H1 (cell line): Measurements from ENCODE around the gene DMXL2. TPM values are rescaled to one million over a fixed set of nuclear protein-coding genes. Genes with fewer than 3 reads are reported as not detected.

Experiments
- CBX5 ChIP-seq: fragments of 300-800, 300-1000 bp; sonication (generic); IDR thresholded peaks from 2 replicates; pipeline ENCODE4 v1.7.1; 2016; ENCODE audit warnings: antibody characterized with exemption, low read length, low read depth
- CBX8 ChIP-seq: fragments of 300-800, 300-1000 bp; sonication (generic); IDR thresholded peaks from 2 replicates; pipeline ENCODE4 v1.7.1; 2016; ENCODE audit warnings: low read depth, low read length, borderline replicate concordance
- HDAC6 ChIP-seq: IDR thresholded peaks from one replicate; pipeline ENCODE4 v1.7.1; 2012; ENCODE audit warnings: low read depth, mild to moderate bottlenecking, inconsistent platforms, low read length, moderate library complexity
- RXRA ChIP-seq: IDR thresholded peaks from 2 replicates; pipeline ENCODE4 v1.6.1; 2011; ENCODE audit warnings: low read depth, mild to moderate bottlenecking, low read length, moderate library complexity; ENCODE audit not compliant: insufficient read depth
- SP4 ChIP-seq: IDR thresholded peaks from 2 replicates; pipeline ENCODE4 v1.6.1; 2012; ENCODE audit warnings: low read length, inconsistent platforms
- polyA plus RNA-seq, 7 experiments: library from polyadenylated mRNA; depleted of rRNA in 3 of 7; stranded (reverse) in 5 of 7; unstranded in 2 of 7; fragments of >200 nt in 5 of 7; fragments of 200-250 nt in 2 of 7; gene quantifications; 1 replicate in 5 of 7; 2 replicates in 1 of 7; 4 replicates in 1 of 7; pipeline versions ENCODE4 v1.2.1 to v1.2.3, GENCODE V29; 2011 to 2013; ENCODE audit warnings: missing spikeins in 2 of 7, mixed read lengths in 2 of 7
- total RNA-seq: library from RNA; stranded (reverse); fragmentation: NEBNext Ultra II Directional; extraction: Animal tissue kit (Norgen Biotek cat#: 25700); gene quantifications from 2 replicates; pipeline ENCODE4 v1.2.1, GENCODE V29; 2021
- TF ChIP-seq, protein P1 (sequence below): fragments of 300-600 bp; sonication (generic); IDR thresholded peaks from 2 replicates; pipeline ENCODE4 v1.7.1; 2012; ENCODE audit warnings: low read length, moderate library complexity, mild to moderate bottlenecking, inconsistent platforms; ENCODE audit not compliant: insufficient replicate concordance

Gene DMXL2
- total and polyA plus RNA-seq, 2 of the 8 experiments (the other 6 are each of a cell fraction or from before 2014, with no cell fraction given), result 9.5 to 10.6 TPM

DNA sequence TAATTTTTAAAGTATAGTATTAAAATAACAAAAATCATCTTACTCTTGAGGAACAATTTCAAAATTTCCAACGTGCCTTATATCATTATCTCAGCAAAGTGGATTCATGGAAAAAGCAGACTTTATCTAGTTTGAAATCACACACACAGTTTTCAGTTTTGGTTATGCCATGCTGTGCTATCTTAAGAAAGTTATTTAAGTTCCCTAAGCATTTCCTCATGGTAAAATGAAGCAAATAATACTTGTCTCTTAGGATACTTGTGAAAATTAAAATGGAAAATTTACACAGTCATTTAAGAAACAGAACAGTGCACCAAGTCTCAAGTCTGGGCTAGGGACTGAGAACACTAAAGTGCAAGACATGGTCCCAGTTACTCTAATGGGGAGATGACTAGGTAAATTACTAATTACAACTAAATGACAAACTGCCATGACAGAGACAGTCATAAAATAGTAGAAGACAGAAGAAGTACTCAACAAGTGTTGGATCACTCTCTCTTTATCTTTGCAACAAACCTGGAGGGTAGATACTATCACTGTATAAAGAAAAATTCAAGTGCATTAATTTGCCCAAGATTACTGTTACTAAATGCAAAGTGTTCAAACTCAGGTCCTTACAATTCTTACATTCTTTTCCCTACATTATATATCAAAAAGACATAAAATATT is 44.8 kb downstream of the DMXL2 start (continued):
- TF ChIP-seq, protein P1, sequence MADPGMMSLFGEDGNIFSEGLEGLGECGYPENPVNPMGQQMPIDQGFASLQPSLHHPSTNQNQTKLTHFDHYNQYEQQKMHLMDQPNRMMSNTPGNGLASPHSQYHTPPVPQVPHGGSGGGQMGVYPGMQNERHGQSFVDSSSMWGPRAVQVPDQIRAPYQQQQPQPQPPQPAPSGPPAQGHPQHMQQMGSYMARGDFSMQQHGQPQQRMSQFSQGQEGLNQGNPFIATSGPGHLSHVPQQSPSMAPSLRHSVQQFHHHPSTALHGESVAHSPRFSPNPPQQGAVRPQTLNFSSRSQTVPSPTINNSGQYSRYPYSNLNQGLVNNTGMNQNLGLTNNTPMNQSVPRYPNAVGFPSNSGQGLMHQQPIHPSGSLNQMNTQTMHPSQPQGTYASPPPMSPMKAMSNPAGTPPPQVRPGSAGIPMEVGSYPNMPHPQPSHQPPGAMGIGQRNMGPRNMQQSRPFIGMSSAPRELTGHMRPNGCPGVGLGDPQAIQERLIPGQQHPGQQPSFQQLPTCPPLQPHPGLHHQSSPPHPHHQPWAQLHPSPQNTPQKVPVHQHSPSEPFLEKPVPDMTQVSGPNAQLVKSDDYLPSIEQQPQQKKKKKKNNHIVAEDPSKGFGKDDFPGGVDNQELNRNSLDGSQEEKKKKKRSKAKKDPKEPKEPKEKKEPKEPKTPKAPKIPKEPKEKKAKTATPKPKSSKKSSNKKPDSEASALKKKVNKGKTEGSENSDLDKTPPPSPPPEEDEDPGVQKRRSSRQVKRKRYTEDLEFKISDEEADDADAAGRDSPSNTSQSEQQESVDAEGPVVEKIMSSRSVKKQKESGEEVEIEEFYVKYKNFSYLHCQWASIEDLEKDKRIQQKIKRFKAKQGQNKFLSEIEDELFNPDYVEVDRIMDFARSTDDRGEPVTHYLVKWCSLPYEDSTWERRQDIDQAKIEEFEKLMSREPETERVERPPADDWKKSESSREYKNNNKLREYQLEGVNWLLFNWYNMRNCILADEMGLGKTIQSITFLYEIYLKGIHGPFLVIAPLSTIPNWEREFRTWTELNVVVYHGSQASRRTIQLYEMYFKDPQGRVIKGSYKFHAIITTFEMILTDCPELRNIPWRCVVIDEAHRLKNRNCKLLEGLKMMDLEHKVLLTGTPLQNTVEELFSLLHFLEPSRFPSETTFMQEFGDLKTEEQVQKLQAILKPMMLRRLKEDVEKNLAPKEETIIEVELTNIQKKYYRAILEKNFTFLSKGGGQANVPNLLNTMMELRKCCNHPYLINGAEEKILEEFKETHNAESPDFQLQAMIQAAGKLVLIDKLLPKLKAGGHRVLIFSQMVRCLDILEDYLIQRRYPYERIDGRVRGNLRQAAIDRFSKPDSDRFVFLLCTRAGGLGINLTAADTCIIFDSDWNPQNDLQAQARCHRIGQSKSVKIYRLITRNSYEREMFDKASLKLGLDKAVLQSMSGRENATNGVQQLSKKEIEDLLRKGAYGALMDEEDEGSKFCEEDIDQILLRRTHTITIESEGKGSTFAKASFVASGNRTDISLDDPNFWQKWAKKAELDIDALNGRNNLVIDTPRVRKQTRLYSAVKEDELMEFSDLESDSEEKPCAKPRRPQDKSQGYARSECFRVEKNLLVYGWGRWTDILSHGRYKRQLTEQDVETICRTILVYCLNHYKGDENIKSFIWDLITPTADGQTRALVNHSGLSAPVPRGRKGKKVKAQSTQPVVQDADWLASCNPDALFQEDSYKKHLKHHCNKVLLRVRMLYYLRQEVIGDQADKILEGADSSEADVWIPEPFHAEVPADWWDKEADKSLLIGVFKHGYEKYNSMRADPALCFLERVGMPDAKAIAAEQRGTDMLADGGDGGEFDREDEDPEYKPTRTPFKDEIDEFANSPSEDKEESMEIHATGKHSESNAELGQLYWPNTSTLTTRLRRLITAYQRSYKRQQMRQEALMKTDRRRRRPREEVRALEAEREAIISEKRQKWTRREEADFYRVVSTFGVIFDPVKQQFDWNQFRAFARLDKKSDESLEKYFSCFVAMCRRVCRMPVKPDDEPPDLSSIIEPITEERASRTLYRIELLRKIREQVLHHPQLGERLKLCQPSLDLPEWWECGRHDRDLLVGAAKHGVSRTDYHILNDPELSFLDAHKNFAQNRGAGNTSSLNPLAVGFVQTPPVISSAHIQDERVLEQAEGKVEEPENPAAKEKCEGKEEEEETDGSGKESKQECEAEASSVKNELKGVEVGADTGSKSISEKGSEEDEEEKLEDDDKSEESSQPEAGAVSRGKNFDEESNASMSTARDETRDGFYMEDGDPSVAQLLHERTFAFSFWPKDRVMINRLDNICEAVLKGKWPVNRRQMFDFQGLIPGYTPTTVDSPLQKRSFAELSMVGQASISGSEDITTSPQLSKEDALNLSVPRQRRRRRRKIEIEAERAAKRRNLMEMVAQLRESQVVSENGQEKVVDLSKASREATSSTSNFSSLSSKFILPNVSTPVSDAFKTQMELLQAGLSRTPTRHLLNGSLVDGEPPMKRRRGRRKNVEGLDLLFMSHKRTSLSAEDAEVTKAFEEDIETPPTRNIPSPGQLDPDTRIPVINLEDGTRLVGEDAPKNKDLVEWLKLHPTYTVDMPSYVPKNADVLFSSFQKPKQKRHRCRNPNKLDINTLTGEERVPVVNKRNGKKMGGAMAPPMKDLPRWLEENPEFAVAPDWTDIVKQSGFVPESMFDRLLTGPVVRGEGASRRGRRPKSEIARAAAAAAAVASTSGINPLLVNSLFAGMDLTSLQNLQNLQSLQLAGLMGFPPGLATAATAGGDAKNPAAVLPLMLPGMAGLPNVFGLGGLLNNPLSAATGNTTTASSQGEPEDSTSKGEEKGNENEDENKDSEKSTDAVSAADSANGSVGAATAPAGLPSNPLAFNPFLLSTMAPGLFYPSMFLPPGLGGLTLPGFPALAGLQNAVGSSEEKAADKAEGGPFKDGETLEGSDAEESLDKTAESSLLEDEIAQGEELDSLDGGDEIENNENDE, result no peak
- TF ChIP-seq RXRA (no peak), HDAC6 (no peak), CBX5 (no peak), CBX8 (no peak), SP4 (no peak)
